Neural progenitor cell (in vitro differentiated cells): ENCODE data around the gene CFAP74. TPM values are rescaled to one million over a fixed set of nuclear protein-coding genes. Genes with fewer than 3 reads are reported as not detected.
A peak's percentile ranks its signal among the peaks of the same experiment; 100 is the strongest.

Experiments used
- DNase-seq: peaks from one replicate; pipeline ENCODE4 v3.0.0-alpha.2; 2016; ENCODE audit warnings: low spot score
- H2AFZ ChIP-seq: fragments of 200-600 bp; sonication (generic); replicated peaks from 2 replicates; pipeline ENCODE4 v1.6.1; 2016; ENCODE audit warnings: antibody characterized with exemption
- H3F3A ChIP-seq: fragments of 200-600 bp; sonication (generic); 2 replicates; pipeline ENCODE4 v1.6.1; 2016; ENCODE audit warnings: antibody characterized with exemption, low read depth
- H3K27ac ChIP-seq: fragments of 200-600 bp; sonication (generic); 2 replicates; pipeline ENCODE4 v1.5.1; 2016; ENCODE audit warnings: mild to moderate bottlenecking
- H3K27me3 ChIP-seq: fragments of 200-600 bp; sonication (generic); 2 replicates; pipeline ENCODE4 v1.6.1; 2016; ENCODE audit warnings: mild to moderate bottlenecking, moderate library complexity
- H3K36me3 ChIP-seq: fragments of 200-600 bp; sonication (generic); 2 replicates; pipeline ENCODE4 v1.5.1; 2016
- H3K4me1 ChIP-seq: fragments of 200-600 bp; sonication (generic); 2 replicates; pipeline ENCODE4 v1.6.1; 2016; ENCODE audit warnings: mixed run types
- H3K4me2 ChIP-seq: fragments of 200-600 bp; sonication (generic); 2 replicates; pipeline ENCODE4 v1.6.1; 2016
- H3K4me3 ChIP-seq: fragments of 200-600 bp; sonication (generic); 2 replicates; pipeline ENCODE4 v1.5.1; 2016
- H3K79me2 ChIP-seq: fragments of 200-600 bp; sonication (generic); 2 replicates; pipeline ENCODE4 v1.6.1; 2016; ENCODE audit warnings: low read depth
- H3K9ac ChIP-seq: fragments of 200-600 bp; sonication (generic); 2 replicates; pipeline ENCODE4 v1.6.1; 2016
- H3K9me3 ChIP-seq: fragments of 200-600 bp; sonication (generic); 2 replicates; pipeline ENCODE4 v1.5.1; 2016; ENCODE audit warnings: low read depth
- H4K20me1 ChIP-seq: fragments of 200-600 bp; sonication (generic); 2 replicates; pipeline ENCODE4 v1.6.1; 2016; ENCODE audit warnings: low read depth
- H3K27ac Mint-ChIP-seq: 3 replicates; pipeline ENCODE4 v1.8.0; 2021; ENCODE audit warnings: mixed read lengths
- H3K27me3 Mint-ChIP-seq: 2 replicates; pipeline ENCODE4 v1.8.0; 2022; ENCODE audit warnings: low read depth, mild to moderate bottlenecking, inconsistent platforms, moderate library complexity, mixed read lengths; ENCODE audit not compliant: insufficient read depth
- H3K36me3 Mint-ChIP-seq: 3 replicates; pipeline ENCODE4 v1.8.0; 2021; ENCODE audit warnings: mixed read lengths
- H3K4me1 Mint-ChIP-seq: 3 replicates; pipeline ENCODE4 v1.8.0; 2021; ENCODE audit warnings: mixed read lengths
- H3K4me3 Mint-ChIP-seq: 3 replicates; pipeline ENCODE4 v1.8.0; 2021; ENCODE audit warnings: mild to moderate bottlenecking, moderate library complexity, mixed read lengths
- H3K9me3 Mint-ChIP-seq: 3 replicates; pipeline ENCODE4 v1.8.0; 2020; ENCODE audit warnings: mixed read lengths
- EZH2 ChIP-seq: fragments of 200-600 bp; sonication (generic); IDR thresholded peaks from 2 replicates; pipeline ENCODE4 v1.6.1; 2017; ENCODE audit warnings: antibody characterized with exemption, mild to moderate bottlenecking, moderate library complexity
- EZH2phosphoT487 ChIP-seq: fragments of 200-600 bp; sonication (generic); IDR thresholded peaks from 2 replicates; pipeline ENCODE4 v1.6.1; 2017; ENCODE audit warnings: antibody characterized with exemption
- total RNA-seq: library from RNA; depleted of rRNA; stranded (reverse); fragments of >200 nt; gene quantifications from 2 replicates; pipeline ENCODE4 v1.2.3, GENCODE V29; 2015; ENCODE audit warnings: low replicate concordance
- TF ChIP-seq, protein P1 (sequence below): fragments of 200-600 bp; sonication (generic); IDR thresholded peaks from 2 replicates; pipeline ENCODE4 v1.5.1; 2017; ENCODE audit warnings: antibody characterized with exemption, mild to moderate bottlenecking

CFAP74 gene
- total RNA-seq, 1 donor from 2014 or later, result not detected

DNA sequence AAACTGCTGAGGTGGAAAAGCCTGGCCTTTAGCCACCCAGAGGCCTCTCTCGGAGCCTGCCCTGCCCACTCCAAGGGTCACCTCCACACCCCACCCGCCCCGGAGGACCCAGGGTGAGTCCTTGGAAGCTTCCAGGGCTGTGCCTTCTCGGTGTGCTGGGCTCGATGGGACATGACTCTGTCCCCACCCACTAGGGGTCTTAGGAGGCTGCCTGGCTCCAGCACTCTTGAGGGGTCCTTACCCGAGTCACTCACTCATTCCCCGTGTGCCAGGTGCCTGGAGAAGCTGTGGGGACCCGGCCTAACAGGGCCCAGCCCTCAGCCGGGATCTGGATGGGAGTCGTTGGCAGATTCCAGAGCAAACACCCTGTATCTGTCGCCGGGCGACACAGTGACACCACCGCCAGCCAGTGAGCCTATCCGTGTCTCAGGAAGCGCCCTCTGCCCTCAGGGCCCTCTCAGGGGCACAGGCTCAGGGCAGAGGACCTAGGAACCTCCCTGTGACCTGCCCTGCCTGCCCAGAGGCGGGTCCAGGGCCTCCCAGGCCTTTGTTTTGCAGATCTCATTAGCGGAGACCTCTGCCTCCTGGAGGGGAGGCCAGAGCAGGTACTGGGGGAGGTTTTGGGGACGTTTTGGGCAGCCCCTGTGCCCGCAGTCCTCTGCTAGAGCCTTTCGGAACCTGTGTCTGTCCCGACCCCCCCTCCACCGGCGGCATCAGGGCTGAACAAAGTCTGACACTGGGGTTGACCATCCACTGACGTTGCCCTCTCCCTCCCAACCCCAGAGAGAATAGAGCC lies 43.6 kb upstream of the CFAP74 start:
- peaks cover 42% of the 10 kb centered on the region for H3K27me3 Mint-ChIP-seq
- Histone ChIP-seq H3K4me2 (peak overlapping the region; percentile 51), H3K27me3 (peaks cover 66% of the 10 kb centered on the region), H3K4me1 (peaks cover 21% of the 10 kb centered on the region), H2AFZ (no peak overlapping the region), H3K36me3 (no peaks in the 10 kb centered on the region), H3K9ac (no peak overlapping the region), H3K4me3 (no peak overlapping the region), H3K9me3 (no peaks in the 10 kb centered on the region), H4K20me1 (peaks cover 13% of the 10 kb centered on the region), H3K27ac (no peak overlapping the region), H3K79me2 (peaks cover 16% of the 10 kb centered on the region), H3F3A (peaks cover 21% of the 10 kb centered on the region)
- peak; percentile 35 for DNase-seq
- no peaks in the 10 kb centered on the region for H3K9me3 Mint-ChIP-seq
- peaks cover 14% of the 10 kb centered on the region for H3K4me1 Mint-ChIP-seq
- H3K4me3 Mint-ChIP-seq, result no peak overlapping the region
- H3K27ac Mint-ChIP-seq, result no peak overlapping the region
- TF ChIP-seq EZH2 (no peak), EZH2phosphoT487 (no peak)
- TF ChIP-seq, protein P1, sequence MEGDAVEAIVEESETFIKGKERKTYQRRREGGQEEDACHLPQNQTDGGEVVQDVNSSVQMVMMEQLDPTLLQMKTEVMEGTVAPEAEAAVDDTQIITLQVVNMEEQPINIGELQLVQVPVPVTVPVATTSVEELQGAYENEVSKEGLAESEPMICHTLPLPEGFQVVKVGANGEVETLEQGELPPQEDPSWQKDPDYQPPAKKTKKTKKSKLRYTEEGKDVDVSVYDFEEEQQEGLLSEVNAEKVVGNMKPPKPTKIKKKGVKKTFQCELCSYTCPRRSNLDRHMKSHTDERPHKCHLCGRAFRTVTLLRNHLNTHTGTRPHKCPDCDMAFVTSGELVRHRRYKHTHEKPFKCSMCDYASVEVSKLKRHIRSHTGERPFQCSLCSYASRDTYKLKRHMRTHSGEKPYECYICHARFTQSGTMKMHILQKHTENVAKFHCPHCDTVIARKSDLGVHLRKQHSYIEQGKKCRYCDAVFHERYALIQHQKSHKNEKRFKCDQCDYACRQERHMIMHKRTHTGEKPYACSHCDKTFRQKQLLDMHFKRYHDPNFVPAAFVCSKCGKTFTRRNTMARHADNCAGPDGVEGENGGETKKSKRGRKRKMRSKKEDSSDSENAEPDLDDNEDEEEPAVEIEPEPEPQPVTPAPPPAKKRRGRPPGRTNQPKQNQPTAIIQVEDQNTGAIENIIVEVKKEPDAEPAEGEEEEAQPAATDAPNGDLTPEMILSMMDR, result no peak
- H3K36me3 Mint-ChIP-seq, result no peaks in the 10 kb centered on the region

DNA sequence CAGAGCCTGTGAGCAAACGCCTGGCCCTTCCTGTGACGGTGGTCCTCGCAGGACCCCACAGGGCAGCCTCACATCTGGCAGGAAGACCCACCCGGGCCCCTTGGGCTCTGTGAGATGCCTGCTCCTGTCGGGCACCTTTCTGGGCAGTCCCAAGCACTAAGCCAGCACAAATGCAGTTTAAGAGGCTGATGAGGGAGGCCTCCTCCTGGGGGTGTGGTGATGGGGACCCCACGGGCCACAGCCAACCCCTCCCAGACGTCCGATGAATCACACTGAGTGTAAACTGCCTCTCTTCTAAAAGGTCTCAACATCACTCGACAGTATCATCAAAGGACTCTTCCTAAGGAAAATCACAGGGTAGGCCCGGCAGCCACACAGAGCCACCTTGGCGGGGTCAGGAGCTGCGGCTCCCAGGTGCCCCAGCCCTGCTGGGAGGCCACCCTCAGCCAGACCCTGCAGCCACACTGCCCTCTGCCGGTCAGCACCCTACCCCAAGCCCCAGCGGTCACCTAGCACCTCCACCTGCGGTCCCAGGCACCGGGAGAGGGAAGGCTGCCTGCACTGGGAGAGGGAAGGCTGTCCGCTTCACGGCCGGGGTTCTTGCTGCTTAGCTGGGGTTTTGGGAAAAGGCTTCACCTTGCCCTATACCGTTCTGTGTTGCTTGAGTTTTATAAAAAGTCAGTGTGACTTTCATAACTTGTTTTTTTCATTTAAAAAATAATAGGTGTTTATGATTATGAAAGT lies 42.8 kb upstream of the CFAP74 start:
- no peaks in the 10 kb centered on the region for H3K9me3 ChIP-seq
- H2AFZ ChIP-seq, result no peak overlapping the region
- no peaks in the 10 kb centered on the region for H3K36me3 ChIP-seq
- H3K27me3 ChIP-seq, result peaks cover 60% of the 10 kb centered on the region
- peaks cover 14% of the 10 kb centered on the region for H3K4me1 Mint-ChIP-seq
- no peak overlapping the region for H3K9ac ChIP-seq
- DNase-seq, result peak; percentile 84
- no peak overlapping the region for H3K27ac ChIP-seq
- peaks cover 9% of the 10 kb centered on the region for H3K79me2 ChIP-seq
- no peaks in the 10 kb centered on the region for H3K36me3 Mint-ChIP-seq
- no peak overlapping the region for H3K4me3 Mint-ChIP-seq
- no peak overlapping the region for H3K27ac Mint-ChIP-seq
- H3K4me2 ChIP-seq, result no peak overlapping the region
- H3K4me3 ChIP-seq, result no peak overlapping the region
- peak; percentile 12 for TF ChIP-seq EZH2
- TF ChIP-seq EZH2phosphoT487, result no peak
- TF ChIP-seq, protein P1, result peak; percentile 85
- H3K9me3 Mint-ChIP-seq, result no peaks in the 10 kb centered on the region
- H3K4me1 ChIP-seq, result peaks cover 21% of the 10 kb centered on the region
- peaks cover 38% of the 10 kb centered on the region for H3K27me3 Mint-ChIP-seq
- peaks cover 5% of the 10 kb centered on the region for H4K20me1 ChIP-seq
- peaks cover 21% of the 10 kb centered on the region for H3F3A ChIP-seq

DNA sequence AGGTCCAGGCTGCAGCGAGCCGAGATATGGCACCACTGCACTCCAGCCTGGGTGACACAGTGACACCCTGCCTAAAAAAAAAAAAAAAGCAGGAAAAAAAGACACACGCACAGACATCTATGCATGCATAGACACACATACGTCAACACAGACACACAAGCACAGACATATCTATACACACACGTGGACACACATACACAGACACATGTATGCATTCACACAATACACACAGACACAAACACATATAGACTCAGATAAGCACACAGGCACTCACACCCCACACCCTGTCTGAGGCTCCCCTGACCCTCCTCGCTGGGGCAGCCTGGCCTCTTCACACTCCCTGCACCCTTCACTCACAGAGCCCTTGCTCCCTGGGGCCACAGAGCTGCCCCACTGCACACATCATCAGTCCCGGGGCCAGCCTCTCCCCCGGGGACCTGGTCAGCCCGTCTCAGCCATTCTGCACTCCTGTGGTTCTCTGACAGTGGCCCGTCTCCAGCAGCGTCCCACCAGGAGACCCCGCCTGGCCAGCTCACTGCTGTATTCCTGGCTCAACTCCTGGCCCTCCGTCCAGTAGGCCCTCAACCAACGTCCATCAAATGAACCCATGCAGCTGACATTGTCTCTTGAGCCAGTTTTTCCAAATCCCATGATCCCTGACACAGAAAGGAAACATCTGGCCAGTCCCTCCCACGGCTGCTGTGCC lies 42.0 kb upstream of the CFAP74 start:
- peak overlapping the region; percentile 90 for H3K27ac Mint-ChIP-seq
- peak overlapping the region; percentile 69 for H3K4me3 Mint-ChIP-seq
- no peak overlapping the region for H2AFZ ChIP-seq
- peaks cover 2% of the 10 kb centered on the region for H3K79me2 ChIP-seq
- H3F3A ChIP-seq, result peaks cover 21% of the 10 kb centered on the region
- H3K36me3 Mint-ChIP-seq, result no peaks in the 10 kb centered on the region
- peaks cover 53% of the 10 kb centered on the region for H3K27me3 ChIP-seq
- H3K9me3 Mint-ChIP-seq, result no peaks in the 10 kb centered on the region
- peaks cover 14% of the 10 kb centered on the region for H3K4me1 Mint-ChIP-seq
- peaks cover 34% of the 10 kb centered on the region for H3K27me3 Mint-ChIP-seq
- DNase-seq, result no peak
- no peak overlapping the region for H3K27ac ChIP-seq
- no peak overlapping the region for H3K4me2 ChIP-seq
- TF ChIP-seq, protein P1, result no peak
- no peak for TF ChIP-seq EZH2phosphoT487
- TF ChIP-seq EZH2, result no peak
- H3K4me3 ChIP-seq, result no peak overlapping the region
- no peaks in the 10 kb centered on the region for H3K36me3 ChIP-seq
- H4K20me1 ChIP-seq, result no peaks in the 10 kb centered on the region
- H3K9me3 ChIP-seq, result no peaks in the 10 kb centered on the region
- H3K9ac ChIP-seq, result no peak overlapping the region
- H3K4me1 ChIP-seq, result peaks cover 21% of the 10 kb centered on the region
